Islet precursor cell (in vitro differentiated cells): ENCODE data around the gene DPY19L3.
"Not testable (repeated sequence)": the region's sequence is repeated elsewhere in the genome, so short reads cannot be mapped to it uniquely, and the experiment has no call there.

Experiments
- DNase-seq: peaks from one replicate; pipeline ENCODE4 v3.0.0-alpha.2; 2018

The DPY19L3 gene, protein sequence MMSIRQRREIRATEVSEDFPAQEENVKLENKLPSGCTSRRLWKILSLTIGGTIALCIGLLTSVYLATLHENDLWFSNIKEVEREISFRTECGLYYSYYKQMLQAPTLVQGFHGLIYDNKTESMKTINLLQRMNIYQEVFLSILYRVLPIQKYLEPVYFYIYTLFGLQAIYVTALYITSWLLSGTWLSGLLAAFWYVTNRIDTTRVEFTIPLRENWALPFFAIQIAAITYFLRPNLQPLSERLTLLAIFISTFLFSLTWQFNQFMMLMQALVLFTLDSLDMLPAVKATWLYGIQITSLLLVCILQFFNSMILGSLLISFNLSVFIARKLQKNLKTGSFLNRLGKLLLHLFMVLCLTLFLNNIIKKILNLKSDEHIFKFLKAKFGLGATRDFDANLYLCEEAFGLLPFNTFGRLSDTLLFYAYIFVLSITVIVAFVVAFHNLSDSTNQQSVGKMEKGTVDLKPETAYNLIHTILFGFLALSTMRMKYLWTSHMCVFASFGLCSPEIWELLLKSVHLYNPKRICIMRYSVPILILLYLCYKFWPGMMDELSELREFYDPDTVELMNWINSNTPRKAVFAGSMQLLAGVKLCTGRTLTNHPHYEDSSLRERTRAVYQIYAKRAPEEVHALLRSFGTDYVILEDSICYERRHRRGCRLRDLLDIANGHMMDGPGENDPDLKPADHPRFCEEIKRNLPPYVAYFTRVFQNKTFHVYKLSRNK

DNA sequence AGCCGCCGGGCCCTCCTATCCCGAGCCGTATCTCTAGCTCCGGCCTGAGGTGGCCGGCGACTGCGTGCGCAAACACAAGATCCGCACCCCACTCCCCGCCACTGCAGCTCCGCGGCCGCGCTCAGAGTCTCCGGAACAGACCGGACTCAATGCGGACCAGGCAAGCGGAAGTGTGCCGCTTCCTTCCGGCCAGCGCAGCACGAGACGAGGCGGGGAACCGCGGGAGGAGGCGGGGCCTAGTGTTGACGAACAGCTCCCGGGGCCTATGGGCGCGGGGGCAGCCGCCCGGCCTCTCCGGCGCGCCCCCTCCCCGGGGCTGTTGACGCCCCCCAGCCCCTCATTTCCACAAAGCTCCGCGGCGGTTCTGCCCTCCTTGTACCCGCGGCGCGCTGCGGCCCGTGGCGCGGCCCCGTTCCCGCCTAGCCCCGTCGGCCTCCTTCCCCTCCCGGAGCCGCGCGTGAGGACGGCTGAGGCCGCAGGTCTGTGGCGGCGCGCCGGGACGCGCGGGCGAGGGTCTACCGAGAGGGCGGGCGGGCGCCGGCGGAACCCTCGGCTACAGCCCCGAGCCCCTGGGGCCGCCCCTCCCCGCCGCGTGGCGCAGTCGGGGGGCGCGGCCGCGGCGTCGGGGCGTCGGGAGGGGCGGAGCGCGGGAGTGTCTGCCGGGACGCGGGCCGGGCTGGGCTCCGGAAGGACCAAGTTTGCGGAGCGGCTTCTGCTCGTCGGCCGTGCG, at the start of gene DPY19L3:
DPY19L3 (plus strand) TSS at position 340 of the 730 bp plus-strand sequence. CDS start 2,484 bp downstream, outside the sequence.
- DNase-seq, result peak; percentile 97

DNA sequence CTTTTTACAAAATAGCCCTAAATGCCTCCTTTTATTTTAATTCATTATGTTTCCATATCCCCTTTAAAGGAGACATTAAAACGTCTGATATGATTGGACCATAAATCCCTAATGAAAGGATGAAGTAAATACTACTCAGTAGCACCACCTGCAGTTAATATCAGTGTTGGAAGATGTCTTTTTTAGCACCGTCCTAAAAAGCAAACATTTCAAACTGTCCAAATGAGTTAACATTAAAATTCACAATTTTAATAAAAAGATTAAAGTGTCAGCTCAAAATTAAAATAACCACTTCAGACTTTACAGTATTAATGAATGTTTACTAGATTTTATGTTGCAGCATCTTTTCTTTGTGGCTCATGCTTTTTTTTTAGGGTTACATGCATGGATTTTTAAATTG, 47.9 kb upstream of the DPY19L3 start:
- no peak for DNase-seq

DNA sequence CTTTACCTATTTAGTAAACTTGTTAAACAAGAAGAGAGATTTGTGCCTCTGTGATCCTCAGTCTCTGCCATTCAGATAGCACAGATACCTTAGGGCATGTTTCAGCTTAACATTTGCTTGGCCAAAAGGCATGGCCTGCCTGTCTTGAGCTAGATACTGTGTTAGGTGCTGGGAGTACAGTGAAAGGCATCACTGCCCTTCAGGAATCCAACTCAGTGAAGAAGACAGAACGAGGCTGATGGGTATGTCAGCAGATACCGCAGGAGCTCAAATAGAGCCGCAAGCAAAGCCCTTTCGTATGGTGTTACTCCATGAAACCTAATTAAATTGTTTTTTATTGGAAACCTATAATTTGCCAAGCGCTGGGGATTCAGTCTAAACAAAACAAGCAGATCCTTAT, 47.2 kb upstream of the DPY19L3 start:
- DNase-seq, result no peak

DNA sequence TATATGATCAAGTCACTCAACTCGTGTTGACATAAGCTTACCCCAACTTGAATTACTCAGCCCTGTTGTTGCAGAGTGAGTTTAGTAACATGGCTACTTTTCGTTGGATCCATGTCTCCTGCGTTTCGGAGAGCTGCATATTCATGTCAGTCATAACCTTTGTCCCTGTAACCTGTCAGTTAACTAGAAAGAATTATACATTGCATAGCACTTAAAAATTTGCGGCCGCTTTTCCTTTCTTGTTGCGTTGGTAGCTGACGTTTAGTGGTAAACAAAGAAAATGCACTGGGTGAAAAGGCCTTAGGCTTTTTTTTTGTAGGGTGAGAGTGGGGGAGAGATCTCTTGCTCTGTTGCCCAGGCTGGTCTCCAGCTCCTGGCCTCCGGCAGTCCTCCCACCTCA, 46.0 kb upstream of the DPY19L3 start:
- no peak for DNase-seq

DNA sequence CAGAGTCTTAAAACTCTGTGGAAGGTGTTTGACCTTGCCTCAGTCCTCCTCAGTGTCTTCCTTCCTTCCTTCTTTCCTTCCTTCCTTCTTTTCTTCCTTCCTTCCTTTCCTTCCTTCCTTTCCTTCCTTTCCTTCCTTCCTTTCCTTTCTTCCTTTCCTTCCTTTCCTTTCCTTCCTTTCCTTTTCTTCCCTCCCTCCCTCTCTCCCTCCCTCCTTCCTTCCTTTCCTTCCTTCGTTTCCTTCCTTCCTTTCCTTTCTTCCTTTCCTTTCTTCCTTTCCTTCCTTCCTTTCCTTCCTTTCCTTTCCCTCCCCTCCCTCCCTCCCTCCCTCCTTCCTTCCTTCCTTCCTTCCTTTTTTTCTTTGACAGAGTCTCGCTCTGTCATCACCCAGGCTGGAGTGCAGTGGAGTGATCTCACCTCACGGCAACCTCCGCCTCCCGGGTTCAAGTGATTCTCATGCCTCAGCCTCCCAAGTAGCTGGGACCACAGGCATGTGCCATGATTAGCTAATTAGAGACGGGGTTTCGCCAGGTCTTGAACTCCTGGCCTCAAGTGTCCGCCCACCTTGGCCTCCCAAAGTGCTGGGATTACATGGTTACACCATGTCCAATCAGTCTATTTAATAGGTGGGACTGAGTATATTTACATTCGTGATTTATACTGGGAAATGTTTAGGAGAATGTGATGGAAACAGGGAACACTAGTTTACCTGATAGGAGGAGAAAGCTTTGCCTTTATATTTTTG, 43.8 kb upstream of the DPY19L3 start:
- DNase-seq, result no peak

DNA sequence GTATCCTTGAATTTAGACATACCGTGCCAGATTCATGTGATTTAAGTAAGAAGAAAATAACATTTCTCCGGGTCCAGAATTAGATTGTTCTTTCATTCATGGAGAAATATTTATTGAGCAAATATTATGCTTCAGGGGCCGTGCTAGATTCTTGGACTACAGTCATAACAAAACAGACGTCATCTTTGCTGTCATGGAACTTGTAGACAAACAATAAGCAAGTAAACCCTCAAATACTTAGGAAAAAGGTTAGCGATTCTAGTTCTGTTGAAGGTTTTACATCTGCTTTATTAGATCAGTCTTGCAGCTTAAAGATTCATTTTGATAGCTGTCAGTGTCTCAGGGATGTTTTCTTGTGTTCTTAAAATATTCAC, 43.3 kb upstream of the DPY19L3 start:
- DNase-seq, result no peak

DNA sequence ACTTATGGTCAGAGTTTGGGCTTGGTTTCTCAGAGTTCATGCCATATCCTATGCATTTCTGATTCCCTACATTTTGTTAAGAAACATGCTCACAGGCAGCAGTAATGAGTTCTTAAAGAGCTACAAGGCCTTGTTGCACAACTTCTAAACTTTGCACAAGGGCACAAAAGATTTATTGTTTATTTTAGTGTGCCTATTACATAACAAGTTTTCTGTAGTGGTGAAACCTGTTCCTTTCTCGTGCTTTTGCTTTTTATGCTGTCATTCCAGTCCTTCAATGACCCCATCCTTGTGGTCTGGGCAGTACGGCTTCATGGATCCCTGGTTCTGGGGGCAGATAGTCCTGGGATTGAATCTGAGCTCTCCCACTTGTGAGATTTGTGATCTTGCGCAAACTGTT, 42.4 kb upstream of the DPY19L3 start:
- no peak for DNase-seq

DNA sequence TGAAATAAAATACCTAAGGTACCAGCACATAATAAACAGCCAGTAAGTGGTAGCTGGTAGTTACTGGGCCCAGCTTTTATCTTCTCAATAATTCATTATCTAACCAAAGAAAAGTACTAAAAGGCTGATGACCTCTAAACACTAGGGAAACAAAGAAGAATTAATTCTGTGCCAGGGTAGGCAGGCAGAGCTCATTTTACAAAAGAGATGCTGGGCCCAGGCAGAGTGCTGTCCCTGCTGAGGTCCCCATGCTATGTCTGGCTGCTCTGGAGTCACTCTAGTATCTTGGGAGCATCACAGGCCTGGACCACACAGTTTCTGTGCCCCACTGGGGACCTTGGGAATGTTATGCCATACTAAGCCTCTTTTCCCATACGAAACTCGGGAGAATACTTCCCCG, 41.9 kb upstream of the DPY19L3 start:
- DNase-seq, result no peak

DNA sequence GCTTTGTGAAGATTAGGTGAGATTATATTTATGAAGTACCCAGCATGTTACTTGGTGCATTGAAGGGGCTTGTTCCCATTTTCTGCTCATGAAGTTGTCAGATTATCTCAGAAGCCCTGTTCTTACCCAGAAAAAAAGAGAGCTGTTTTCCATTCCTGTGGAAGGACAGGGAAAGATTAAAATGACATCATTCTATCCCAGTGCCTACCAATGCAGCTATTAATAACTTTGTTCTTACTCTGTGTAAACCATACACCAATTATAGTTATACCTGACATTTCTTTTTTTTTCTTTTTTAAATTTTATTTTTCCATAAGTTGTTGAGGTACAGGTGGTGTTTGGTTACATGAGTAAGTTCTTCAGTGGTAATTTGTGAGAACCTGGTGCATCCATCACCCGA, 41.5 kb upstream of the DPY19L3 start:
- DNase-seq, result no peak

DNA sequence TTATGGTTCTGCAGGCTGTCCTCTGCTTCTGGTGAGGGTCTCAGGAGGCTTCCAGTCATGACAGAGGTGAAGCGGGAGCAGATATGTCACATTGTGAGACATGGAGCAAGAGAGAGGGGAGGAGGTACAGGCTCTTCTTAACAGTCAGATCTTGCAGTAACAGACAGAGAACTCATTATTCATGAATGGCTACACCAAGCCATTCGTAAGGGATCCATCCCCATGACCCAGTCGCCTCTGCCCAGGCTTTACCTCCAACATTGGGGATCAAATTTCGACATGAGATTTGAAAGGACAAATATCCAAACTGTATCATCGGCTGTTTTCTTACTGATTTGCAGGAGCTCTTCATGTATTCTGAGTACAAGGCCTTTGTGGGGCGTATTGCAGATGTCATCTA, 38.5 kb upstream of the DPY19L3 start:
- no peak for DNase-seq

DNA sequence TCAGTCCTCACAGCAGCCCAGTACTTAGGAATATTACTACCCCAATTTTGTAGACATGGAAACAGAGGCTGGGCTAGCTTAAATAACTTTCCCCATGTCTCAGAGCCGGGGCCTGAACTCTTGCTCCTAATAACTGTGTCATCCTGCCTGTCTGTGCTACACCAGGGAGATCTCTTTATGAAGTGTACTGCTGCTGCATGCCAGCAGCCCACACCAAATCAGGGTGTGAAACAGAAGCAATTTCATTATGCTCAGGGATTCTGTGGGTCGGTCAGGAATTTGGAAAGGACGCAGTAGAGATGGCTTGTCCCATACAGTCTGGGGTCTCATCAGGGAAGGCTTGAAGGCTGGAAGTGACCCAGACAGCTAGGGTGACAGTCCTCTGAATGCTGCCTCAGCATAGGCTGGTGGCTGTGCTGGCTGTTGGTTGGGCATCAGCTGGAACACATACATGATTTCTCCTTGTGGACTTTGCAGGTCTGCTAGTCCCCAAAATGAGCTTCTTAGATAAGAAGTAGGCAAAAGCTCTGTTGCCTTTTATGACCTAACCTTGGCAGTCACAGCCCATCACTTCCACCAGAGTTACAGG, 37.5 kb upstream of the DPY19L3 start:
- DNase-seq, result no peak

DNA sequence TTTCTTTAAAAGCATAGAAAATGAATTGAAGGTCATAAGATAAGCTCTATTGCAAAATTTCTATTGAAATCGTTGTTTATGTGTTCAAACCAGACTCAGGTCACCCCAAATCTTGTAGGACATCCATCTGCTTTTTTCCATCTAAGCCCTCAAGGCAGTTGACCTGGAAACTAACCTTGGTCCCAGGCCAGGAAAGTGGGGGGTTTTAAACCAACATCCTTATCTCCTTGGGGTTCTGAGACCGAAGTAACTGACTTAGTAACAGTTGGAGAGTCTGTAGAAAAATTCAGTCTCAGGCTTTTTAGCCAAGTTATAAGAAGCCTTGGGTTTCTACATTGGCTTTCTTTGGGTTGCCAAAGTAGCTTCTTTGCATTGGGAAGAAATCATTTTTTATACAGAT, 36.8 kb upstream of the DPY19L3 start:
- DNase-seq, result no peak

DNA sequence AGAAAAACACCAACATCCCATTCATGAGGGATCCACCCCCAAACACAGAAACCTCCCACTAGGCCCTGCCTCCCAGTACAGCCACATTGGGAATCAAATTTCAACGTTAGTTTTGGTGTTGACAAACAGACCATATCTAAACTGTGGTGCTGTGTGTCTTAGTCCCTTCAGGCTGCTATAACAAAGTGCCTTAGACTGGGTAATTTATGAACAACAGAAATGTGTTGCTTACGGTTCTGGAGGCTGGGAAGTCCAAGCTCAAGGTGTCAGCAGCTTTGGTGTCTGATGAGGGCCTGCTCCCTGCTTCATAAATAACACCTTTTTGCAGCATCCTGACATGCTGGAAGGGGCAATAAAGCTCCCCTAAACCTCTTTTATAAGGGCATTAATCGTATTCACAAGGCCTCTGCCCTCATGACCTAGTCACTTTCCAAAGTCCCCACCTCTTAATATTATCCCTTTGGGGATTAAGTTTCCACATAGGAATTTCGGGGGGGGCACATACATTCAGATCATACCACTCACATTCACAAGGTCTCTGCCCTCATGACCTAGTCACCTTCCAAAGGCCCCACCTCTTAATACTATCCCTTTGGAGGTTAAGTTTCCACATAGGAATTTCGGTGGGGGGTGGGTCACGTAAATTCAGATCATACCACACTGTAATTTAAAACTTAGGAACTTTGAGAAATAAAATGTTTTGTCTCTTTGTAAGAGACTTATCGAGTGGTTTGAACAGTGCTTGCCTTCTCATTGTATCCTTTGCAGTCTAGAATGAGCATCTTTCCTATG, 32.6 kb upstream of the DPY19L3 start:
- DNase-seq, result no peak

DNA sequence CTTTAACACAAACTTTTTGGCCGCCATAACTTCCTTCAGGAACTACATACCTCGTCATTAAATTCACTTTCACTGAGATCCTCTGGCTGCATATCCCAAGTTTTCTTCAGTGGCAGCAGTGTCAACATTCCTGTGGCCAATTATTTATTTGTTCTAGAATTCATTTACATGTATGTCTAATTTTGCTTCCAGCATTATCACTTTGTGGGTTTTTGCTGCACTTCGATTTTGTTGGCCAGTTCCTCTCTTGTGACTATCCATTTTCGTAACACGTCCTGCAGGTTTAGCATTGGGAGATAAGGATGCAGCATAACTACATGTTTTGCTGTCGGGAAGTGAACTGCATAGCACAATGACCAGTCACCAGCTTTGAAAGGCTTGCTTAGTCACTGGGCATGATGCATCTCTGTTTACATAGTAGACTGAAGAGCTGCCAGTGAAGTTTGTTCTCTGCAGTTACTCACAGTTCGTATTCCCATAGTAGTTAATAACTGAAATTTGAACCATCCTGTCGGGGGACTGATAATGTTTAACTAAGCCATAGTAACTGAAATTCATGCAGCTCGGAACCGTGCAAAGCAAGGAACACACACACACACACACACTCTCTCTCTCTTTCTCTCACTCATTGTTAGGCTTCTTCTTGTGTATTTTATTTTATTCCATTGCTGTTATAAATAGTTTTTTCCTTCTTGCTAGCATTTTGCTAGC, 31.8 kb upstream of the DPY19L3 start:
- peak; percentile 94 for DNase-seq

DNA sequence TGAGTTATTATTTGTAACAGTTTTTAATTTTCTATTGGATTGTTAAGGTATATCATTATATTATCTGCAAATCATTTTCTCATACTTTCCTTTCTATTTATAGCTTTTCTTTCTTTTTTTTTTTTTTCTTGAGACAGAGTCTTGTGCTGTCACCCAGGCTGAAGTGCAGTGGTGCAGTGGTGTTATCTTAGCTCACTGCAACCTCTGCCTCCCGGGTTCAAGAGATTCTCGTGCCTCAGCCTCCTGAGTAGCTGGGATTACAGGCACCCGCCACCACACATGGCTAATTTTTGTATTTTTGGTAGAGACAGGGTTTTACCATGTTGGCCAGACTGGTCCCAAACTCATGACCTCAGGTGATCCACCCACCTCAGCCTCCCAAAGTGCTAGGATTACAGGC, 31.2 kb upstream of the DPY19L3 start:
- not testable (repeated sequence) for DNase-seq

DNA sequence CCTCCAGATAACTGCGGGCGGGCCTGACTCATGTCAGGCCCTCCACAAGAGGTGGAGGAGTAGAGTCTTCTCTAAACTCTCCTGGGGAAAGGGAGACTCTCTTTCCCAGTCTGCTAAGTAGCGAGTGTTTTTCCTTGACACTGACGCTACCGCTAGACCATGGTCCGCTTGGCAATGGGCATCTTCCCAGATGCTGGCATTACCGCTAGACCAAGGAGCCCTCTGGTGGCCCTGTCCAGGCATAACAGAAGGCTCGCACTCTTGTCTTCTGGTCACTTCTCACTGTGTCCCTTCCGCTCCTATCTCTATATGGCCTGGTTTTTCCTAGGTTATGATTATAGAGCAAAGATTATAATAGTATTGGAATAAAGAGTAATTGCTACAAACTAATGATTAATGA, 28.5 kb upstream of the DPY19L3 start:
- DNase-seq, result not testable (repeated sequence)

DNA sequence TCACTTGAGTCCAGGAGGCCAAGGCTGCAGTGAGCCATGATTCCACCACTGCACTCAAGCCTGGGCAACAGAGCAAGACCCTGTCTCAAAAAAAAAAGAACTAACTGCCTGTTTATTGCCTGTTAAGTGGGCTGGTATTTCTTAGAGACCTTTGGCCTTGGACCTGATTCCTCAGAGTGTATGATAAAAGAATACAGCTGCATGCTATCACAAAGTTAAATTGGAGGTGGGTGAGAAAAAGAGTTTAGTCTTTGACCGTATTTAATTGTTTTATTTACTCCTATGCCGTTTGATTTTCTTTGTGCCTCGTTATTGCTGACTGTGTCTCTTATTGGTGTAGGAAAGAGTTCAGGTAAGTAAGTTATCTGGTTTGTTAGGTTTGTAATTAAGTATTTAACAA, 25.3 kb upstream of the DPY19L3 start:
- DNase-seq, result no peak

DNA sequence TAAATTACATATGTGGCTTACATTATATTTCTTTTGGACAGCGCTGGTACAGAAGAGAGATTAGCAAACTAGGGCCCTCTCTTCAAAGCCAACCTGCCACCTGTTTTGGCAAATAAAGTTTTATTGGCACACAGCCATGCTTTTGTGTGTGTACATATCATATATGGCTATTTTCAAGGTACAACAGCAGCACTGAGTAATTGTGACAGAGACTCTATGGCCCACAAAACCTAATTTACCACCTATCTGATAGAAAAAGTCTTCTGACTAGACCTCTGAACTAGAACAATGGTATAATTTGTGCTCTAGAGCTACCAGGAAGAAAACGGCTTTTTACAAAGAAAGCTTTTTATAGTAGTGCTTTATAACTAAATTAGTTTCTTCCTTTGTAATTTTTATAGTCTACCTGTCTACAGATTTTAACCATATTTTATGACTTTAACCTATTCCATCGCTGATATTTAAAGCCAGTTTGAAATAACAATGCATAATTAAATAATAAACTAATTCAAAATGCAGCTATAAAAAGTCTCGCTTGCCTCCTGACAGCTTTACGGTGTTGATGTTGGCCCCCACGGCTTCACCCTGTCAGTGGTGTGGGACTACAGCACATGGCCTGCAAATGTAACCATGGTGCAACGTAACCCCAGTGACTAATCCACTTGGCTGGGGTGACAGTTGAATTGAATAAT, 17.7 kb upstream of the DPY19L3 start:
- no peak for DNase-seq

DNA sequence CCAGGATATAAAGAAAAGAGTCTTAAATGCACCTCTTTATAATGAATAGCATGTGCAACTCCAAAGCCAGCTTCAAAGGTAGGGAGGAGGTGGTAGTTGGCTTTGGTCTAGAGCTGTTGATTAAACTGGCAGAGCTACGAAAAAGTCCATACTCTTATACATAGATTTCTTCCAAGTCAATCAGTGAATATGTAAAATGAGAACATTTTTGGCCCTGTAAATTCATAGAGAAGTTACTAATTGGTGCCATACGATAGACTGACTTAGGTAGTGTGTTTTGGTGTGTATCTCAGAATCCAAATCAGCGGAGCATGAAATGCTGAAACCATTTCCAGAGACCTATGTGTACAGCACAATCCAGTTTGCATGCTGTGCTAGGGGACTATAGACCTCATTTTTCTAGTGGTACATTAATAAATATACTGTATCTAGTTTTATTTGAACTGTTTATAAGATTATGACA, 17.1 kb upstream of the DPY19L3 start:
- DNase-seq, result no peak

DNA sequence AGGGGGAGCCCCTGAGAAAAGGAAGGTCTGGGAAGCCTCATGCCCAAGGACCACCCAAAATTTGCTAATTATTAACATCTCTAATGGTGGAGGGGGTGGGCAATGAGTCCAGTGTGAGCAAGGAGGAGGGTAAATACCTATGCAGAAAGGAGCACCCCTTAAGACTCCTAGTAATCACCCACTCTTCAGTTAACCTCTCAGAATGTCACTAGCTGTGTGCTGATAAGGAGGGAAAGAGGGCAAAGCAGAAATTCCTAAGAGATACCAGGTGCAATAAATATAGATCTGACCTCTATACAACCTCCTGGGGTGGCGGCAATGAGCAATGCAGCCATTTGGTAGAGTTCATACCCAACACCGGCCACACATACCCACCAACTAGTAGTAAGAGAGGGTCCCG, 12.7 kb upstream of the DPY19L3 start:
- no peak for DNase-seq
